SK-N-SH (cell line): Measurements from ENCODE around the gene NCOA5. TPM values are rescaled to one million over a fixed set of nuclear protein-coding genes. Genes with fewer than 3 reads are reported as not detected.

Experiments
- CTCF ChIA-PET: fragments of 300-600, 350-600 bp; formaldehyde crosslinking; extraction: SDS; loops from one replicate; lab custom pipeline; 2021; lab: Yijun Ruan, JAX
- POLR2A ChIA-PET: fragments of 350-600 bp; sonication (Branson Sonifier 250); formaldehyde crosslinking; extraction: SDS; loops from one replicate; lab custom pipeline; 2020; ENCODE audit warnings: antibody characterized with exemption, inconsistent platforms; lab: Yijun Ruan, JAX
- DNase-seq: peaks from one replicate; pipeline ENCODE4 v3.0.0; 2012
- H2AFZ ChIP-seq: fragments of 200-600 bp; sonication (generic); 2 replicates; pipeline ENCODE4 v1.8.1; 2016; ENCODE audit warnings: antibody characterized with exemption, mild to moderate bottlenecking, low read depth
- H3F3A ChIP-seq: fragments of 200-600 bp; sonication (generic); replicated peaks from 2 replicates; pipeline ENCODE3; 2016; ENCODE audit warnings: antibody characterized with exemption, mild to moderate bottlenecking; ENCODE audit not compliant: insufficient read depth
- H3K27ac ChIP-seq, 2 experiments: fragments of 200-500 bp in 1 of 2; fragments of 200-600 bp in 1 of 2; sonication (Bioruptor generic) in 1 of 2; sonication (generic), shearing (Covaris generic) in 1 of 2; 2 replicates each; pipeline versions ENCODE4 v1.5.1 to v1.6.1; 2014 to 2016; ENCODE audit warnings: low read depth in 2 of 2, inconsistent platforms in 1 of 2, low read length in 1 of 2, mild to moderate bottlenecking in 1 of 2, mixed read lengths in 1 of 2
- H3K27me3 ChIP-seq: fragments of 200-600 bp; sonication (generic), shearing (Covaris generic); 2 replicates; pipeline ENCODE4 v1.6.1; 2016; ENCODE audit warnings: mixed run types; ENCODE audit not compliant: insufficient read depth
- H3K36me3 ChIP-seq, 2 experiments: fragments of 200-500 bp in 1 of 2; fragments of 200-600 bp in 1 of 2; sonication (Bioruptor generic) in 1 of 2; sonication (generic) in 1 of 2; replicated peaks in 1 of 2; 2 replicates each; pipeline versions ENCODE3 to v1.5.1; 2014 to 2016; ENCODE audit warnings: low read length in 1 of 2, mild to moderate bottlenecking in 1 of 2; ENCODE audit not compliant: insufficient read depth in 2 of 2, control insufficient read depth in 1 of 2
- H3K4me1 ChIP-seq, 2 experiments: fragments of 200-500 bp in 1 of 2; fragments of 200-600 bp in 1 of 2; sonication (Bioruptor generic) in 1 of 2; sonication (generic), shearing (Covaris generic) in 1 of 2; 2 replicates each; pipeline versions ENCODE4 v1.5.1 to v1.6.1; 2014 to 2016; ENCODE audit warnings: low read depth in 1 of 2, low read length in 1 of 2, mixed run types in 1 of 2; ENCODE audit not compliant: insufficient read depth in 2 of 2, control insufficient read depth in 1 of 2
- H3K4me2 ChIP-seq: fragments of 200-600 bp; sonication (generic), shearing (Covaris generic); 2 replicates; pipeline ENCODE4 v1.6.1; 2017; ENCODE audit warnings: mixed run types
- H3K4me3 ChIP-seq, 2 experiments: fragments of 200-500 bp in 1 of 2; fragments of 200-600 bp in 1 of 2; sonication (Bioruptor generic) in 1 of 2; sonication (generic), shearing (Covaris generic) in 1 of 2; 2 replicates each; pipeline versions ENCODE4 v1.5.1 to v1.8.1; 2014 to 2016; ENCODE audit warnings: low read depth in 2 of 2, inconsistent platforms in 1 of 2, low read length in 1 of 2, mild to moderate bottlenecking in 1 of 2, mixed read lengths in 1 of 2, moderate library complexity in 1 of 2
- H3K79me2 ChIP-seq: fragments of 200-600 bp; sonication (generic); 2 replicates; pipeline ENCODE4 v1.8.1; 2017; ENCODE audit warnings: mild to moderate bottlenecking; ENCODE audit not compliant: insufficient read depth
- H3K9ac ChIP-seq: fragments of 200-600 bp; sonication (generic); 2 replicates; pipeline ENCODE4 v1.6.1; 2017; ENCODE audit warnings: mixed run types
- H3K9me2 ChIP-seq: fragments of 200-600 bp; sonication (generic); 2 replicates; pipeline ENCODE4 v1.6.1; 2017; ENCODE audit warnings: mixed run types
- H3K9me3 ChIP-seq: fragments of 200-600 bp; sonication (generic); 2 replicates; pipeline ENCODE4 v1.6.1; 2017; ENCODE audit warnings: mixed run types, mild to moderate bottlenecking, moderate library complexity
- H4K20me1 ChIP-seq: fragments of 200-600 bp; sonication (generic); 2 replicates; pipeline ENCODE4 v1.6.1; 2017; ENCODE audit warnings: mild to moderate bottlenecking, mixed run types; ENCODE audit not compliant: insufficient read depth
- CHD2 ChIP-seq: fragments of 150-350 bp; IDR thresholded peaks from 2 replicates; pipeline ENCODE4 v1.6.1; 2018; ENCODE audit warnings: low read length; ENCODE audit not compliant: partially characterized antibody
- ELF1 ChIP-seq: IDR thresholded peaks from 2 replicates; pipeline ENCODE4 v1.4.0; 2012
- EP300 ChIP-seq, 2 experiments: IDR thresholded peaks; 2 replicates each; pipeline versions ENCODE4 v1.4.0 to v1.6.1; 2012; ENCODE audit warnings: borderline replicate concordance in 1 of 2, low read depth in 1 of 2, low read length in 1 of 2
- FOSL2 ChIP-seq: IDR thresholded peaks from 2 replicates; pipeline ENCODE4 v1.4.0; 2012; ENCODE audit warnings: low read depth, mild to moderate bottlenecking, moderate library complexity, borderline replicate concordance
- FOXM1 ChIP-seq: IDR thresholded peaks from 2 replicates; pipeline ENCODE4 v1.4.0; 2012; ENCODE audit warnings: low read depth, mild to moderate bottlenecking
- MEF2A ChIP-seq: IDR thresholded peaks from 2 replicates; pipeline ENCODE4 v1.4.0; 2012; ENCODE audit warnings: low read depth, borderline replicate concordance
- MXI1 ChIP-seq: IDR thresholded peaks from 2 replicates; pipeline ENCODE4 v1.6.1; 2012; ENCODE audit warnings: mild to moderate bottlenecking, low read depth, low read length, improper control_type of control experiment
- NFIC ChIP-seq: IDR thresholded peaks from 2 replicates; pipeline ENCODE4 v1.4.0; 2012; ENCODE audit warnings: borderline replicate concordance
- NRF1 ChIP-seq: IDR thresholded peaks from 2 replicates; pipeline ENCODE4 v1.6.1; 2012; ENCODE audit warnings: low read depth, mild to moderate bottlenecking, low read length
- RAD21 ChIP-seq: IDR thresholded peaks from 2 replicates; pipeline ENCODE4 v1.6.1; 2012; ENCODE audit warnings: mild to moderate bottlenecking, low read length
- RCOR1 ChIP-seq: fragments of 150-350 bp; IDR thresholded peaks from 2 replicates; pipeline ENCODE4 v1.6.1; 2017; ENCODE audit warnings: antibody characterized with exemption, low read length
- RXRA ChIP-seq: IDR thresholded peaks from 2 replicates; pipeline ENCODE4 v1.4.0; 2012; ENCODE audit warnings: low read depth, mild to moderate bottlenecking, borderline replicate concordance
- SIN3A ChIP-seq: IDR thresholded peaks from 2 replicates; pipeline ENCODE4 v1.6.1; 2012; ENCODE audit warnings: low read depth, mild to moderate bottlenecking, low read length, moderate library complexity, borderline replicate concordance
- SMC3 ChIP-seq: IDR thresholded peaks from 2 replicates; pipeline ENCODE4 v1.6.1; 2012; ENCODE audit warnings: low read depth, low read length, improper control_type of control experiment
- TCF12 ChIP-seq: IDR thresholded peaks from 2 replicates; pipeline ENCODE4 v1.4.0; 2012
- WGBS: methylation state at CpG from one replicate; pipeline ENCODE4 v1.1.6; 2017; ENCODE audit warnings: low lambda C conversion rate; 5-methylcytosine and 5-hydroxymethylcytosine counted together
- polyA plus RNA-seq, 3 experiments: library from polyadenylated mRNA; depleted of rRNA; stranded (reverse); fragments of >200 nt; gene quantifications; 2 replicates each; pipeline ENCODE4 v1.2.3, GENCODE V29; 2012
- TF ChIP-seq, protein P1 (sequence below): IDR thresholded peaks from 2 replicates; pipeline ENCODE4 v1.4.0; 2012; ENCODE audit warnings: low read depth, borderline replicate concordance
- TF ChIP-seq, protein P2 (sequence below): IDR thresholded peaks from 2 replicates; pipeline ENCODE4; 2012
- TF ChIP-seq, protein P3 (sequence below): fragments of 150-350 bp; IDR thresholded peaks from 2 replicates; pipeline ENCODE4 v1.6.1; 2017; ENCODE audit warnings: antibody characterized with exemption, low read length, low read depth, borderline replicate concordance
- TF ChIP-seq, protein P4 (sequence below): fragments of 150-350 bp; IDR thresholded peaks from 2 replicates; pipeline ENCODE4 v1.6.1; 2016; ENCODE audit warnings: mild to moderate bottlenecking, low read depth, low read length

NCOA5 gene
- polyA plus RNA-seq, 1 of the 3 experiments (the other 2 are of a cell fraction), result 20.4 TPM

GRCh38 chr20:46035713-46036112 lies 54.0 kb downstream of the NCOA5 start:
- CTCF ChIA-PET, result no interaction called here
- 28% methylated on average over 3 of the region's 6 CpGs for whole genome bisulfite sequencing
- TF ChIP-seq RXRA (no peak), NRF1 (no peak), MXI1 (no peak), EP300 (IDR thresholded peaks at IDR 0.05; ENCODE audit: borderline replicate concordance in 1 of 2, low read depth in 1 of 2, low read length in 1 of 2) (no peak), RAD21 (no peak), FOSL2 (no peak), FOXM1 (no peak), RCOR1 (no peak), SMC3 (no peak), CHD2 (no peak), SIN3A (no peak), NFIC (no peak), ELF1 (no peak), TCF12 (no peak), MEF2A (no peak)
- TF ChIP-seq, protein P1, sequence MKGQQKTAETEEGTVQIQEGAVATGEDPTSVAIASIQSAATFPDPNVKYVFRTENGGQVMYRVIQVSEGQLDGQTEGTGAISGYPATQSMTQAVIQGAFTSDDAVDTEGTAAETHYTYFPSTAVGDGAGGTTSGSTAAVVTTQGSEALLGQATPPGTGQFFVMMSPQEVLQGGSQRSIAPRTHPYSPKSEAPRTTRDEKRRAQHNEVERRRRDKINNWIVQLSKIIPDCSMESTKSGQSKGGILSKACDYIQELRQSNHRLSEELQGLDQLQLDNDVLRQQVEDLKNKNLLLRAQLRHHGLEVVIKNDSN, result no peak
- TF ChIP-seq, protein P2, sequence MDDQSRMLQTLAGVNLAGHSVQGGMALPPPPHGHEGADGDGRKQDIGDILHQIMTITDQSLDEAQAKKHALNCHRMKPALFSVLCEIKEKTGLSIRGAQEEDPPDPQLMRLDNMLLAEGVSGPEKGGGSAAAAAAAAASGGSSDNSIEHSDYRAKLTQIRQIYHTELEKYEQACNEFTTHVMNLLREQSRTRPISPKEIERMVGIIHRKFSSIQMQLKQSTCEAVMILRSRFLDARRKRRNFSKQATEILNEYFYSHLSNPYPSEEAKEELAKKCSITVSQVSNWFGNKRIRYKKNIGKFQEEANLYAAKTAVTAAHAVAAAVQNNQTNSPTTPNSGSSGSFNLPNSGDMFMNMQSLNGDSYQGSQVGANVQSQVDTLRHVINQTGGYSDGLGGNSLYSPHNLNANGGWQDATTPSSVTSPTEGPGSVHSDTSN, result no peak
- TF ChIP-seq, protein P3, sequence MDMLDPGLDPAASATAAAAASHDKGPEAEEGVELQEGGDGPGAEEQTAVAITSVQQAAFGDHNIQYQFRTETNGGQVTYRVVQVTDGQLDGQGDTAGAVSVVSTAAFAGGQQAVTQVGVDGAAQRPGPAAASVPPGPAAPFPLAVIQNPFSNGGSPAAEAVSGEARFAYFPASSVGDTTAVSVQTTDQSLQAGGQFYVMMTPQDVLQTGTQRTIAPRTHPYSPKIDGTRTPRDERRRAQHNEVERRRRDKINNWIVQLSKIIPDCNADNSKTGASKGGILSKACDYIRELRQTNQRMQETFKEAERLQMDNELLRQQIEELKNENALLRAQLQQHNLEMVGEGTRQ, result no peak
- TF ChIP-seq, protein P4, sequence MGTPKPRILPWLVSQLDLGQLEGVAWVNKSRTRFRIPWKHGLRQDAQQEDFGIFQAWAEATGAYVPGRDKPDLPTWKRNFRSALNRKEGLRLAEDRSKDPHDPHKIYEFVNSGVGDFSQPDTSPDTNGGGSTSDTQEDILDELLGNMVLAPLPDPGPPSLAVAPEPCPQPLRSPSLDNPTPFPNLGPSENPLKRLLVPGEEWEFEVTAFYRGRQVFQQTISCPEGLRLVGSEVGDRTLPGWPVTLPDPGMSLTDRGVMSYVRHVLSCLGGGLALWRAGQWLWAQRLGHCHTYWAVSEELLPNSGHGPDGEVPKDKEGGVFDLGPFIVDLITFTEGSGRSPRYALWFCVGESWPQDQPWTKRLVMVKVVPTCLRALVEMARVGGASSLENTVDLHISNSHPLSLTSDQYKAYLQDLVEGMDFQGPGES, result no peak
- TF ChIP-seq, all 33 proteins: peak for 0
- H3K4me2 ChIP-seq, result no peak overlapping the region
- H3F3A ChIP-seq, result no peaks in the 10 kb centered on the region
- no peak overlapping the region for H3K9ac ChIP-seq
- no peaks in the 10 kb centered on the region for H3K9me3 ChIP-seq
- no peaks in the 10 kb centered on the region for H3K9me2 ChIP-seq
- H3K27ac ChIP-seq, result no peak overlapping the region
- no peak overlapping the region for H3K4me3 ChIP-seq
- no peak overlapping the region for H2AFZ ChIP-seq
- POLR2A ChIA-PET, result no interaction called here
- no peak for DNase-seq
- H3K79me2 ChIP-seq, result no peaks in the 10 kb centered on the region
- H3K27me3 ChIP-seq, result peaks cover 25% of the 10 kb centered on the region
- no peaks in the 10 kb centered on the region; the same call in 1 of the 2 replicates for H4K20me1 ChIP-seq
- H3K36me3 ChIP-seq, result no peaks in the 10 kb centered on the region
- peaks cover 0 to 8% of the 10 kb centered on the region in 2 experiments; a peak in 1 of 4 replicates for H3K4me1 ChIP-seq
